PC-3 (cell line): ENCODE measurements around the gene NRN1.

ENCODE experiments used
- CTCF ChIP-seq: fragments of 300-600 bp; sonication (generic); conservative IDR thresholded peaks from 2 replicates; pipeline ENCODE4 v1.5.1; 2017; ENCODE audit warnings: antibody characterized with exemption, low read depth, mild to moderate bottlenecking, low read length
- EZH2phosphoT487 ChIP-seq: fragments of 300-600 bp; sonication (generic); IDR thresholded peaks from 2 replicates; pipeline ENCODE4 v1.6.1; 2018; ENCODE audit warnings: mild to moderate bottlenecking, antibody characterized with exemption, low read length, borderline replicate concordance

GRCh38 chr6:6037179-6037578 lies 30.5 kb upstream of the NRN1 start:
- TF ChIP-seq EZH2phosphoT487 (no peak), CTCF (no peak)
